Suppressor macrophage treated with lipopolysaccharide for 4 hours (primary cell): ENCODE results near the gene ZDHHC4.

Experiments used
- DNase-seq: peaks from one replicate; pipeline ENCODE4 v3.0.0-alpha.2; 2020

ZDHHC4 gene

DNA sequence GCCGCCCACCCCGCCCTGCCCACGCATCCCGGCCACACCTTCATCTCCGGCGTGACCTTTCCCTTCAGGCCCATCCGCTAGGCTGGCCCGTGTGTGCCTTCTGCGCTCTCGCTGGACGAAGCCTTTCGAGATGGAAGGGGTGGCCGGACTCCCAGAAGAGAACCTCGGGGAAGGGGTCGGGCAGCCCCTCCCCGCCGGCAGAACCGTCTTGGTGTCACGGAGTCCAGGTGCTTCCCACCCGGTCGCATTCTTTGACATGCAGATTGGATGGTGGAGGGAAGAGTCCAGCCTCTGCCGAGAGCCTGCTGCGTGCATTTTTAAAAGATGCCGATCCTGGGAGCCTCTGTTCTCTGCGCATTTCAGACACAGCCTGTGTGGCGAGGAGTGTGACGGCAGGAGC lies 30.8 kb downstream of the ZDHHC4 start:
- DNase-seq, result no peak

DNA sequence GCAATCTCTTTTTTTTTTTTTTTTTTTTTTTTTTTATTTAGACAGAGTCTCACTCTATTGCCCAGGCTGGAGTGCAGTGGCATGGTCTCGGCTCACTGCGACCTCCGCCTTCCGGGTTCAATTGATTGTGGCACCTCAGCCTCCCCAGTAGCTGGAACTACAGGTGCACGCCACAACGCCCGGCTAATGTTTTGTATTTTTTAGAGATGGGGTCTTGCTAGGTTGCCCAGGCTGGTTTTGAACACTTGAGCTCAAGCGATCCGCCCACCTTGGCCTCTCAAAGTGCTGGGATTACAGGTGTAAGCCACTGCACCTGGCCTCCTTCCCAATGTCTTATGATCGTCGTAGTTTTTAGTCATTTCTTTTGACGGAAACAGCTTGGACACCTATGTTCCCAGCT lies 31.5 kb downstream of the ZDHHC4 start:
- no peak for DNase-seq

DNA sequence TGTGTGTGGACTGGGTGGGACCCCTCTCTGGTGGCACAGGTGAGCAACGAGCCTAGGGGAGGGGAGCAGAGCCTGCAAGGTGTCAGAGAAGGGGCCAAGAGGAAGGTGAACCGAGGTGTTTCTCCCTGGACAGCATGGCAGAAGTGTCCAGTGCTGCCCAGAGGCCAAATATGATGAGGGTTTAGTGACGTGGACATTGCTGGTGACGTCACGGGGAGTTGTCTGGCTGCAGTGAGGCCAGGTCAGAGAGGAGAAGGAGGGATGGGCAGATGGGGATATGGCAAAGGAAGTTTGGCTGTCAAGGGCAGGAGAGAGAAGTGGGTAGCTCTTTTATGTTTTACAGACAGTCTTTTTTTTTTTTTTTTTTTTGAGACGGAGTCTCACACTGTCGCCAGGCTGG lies 35.6 kb downstream of the ZDHHC4 start:
- DNase-seq, result no peak

GRCh38 chr7:6613706-6614105 lies 36.5 kb downstream of the ZDHHC4 start:
- no peak for DNase-seq

- no peak for DNase-seq
Measured at GRCh38 chr7:6614953-6615722, 37.9 kb downstream of the ZDHHC4 start, which contains the start of gene ZNF853. Gene ZNF853 (plus strand): TSS chr7:6615610. CDS start chr7:6616175, 565 bp downstream.

GRCh38 chr7:6615723-6616555 lies 38.7 kb downstream of the ZDHHC4 start:
- DNase-seq, result no peak

DNA sequence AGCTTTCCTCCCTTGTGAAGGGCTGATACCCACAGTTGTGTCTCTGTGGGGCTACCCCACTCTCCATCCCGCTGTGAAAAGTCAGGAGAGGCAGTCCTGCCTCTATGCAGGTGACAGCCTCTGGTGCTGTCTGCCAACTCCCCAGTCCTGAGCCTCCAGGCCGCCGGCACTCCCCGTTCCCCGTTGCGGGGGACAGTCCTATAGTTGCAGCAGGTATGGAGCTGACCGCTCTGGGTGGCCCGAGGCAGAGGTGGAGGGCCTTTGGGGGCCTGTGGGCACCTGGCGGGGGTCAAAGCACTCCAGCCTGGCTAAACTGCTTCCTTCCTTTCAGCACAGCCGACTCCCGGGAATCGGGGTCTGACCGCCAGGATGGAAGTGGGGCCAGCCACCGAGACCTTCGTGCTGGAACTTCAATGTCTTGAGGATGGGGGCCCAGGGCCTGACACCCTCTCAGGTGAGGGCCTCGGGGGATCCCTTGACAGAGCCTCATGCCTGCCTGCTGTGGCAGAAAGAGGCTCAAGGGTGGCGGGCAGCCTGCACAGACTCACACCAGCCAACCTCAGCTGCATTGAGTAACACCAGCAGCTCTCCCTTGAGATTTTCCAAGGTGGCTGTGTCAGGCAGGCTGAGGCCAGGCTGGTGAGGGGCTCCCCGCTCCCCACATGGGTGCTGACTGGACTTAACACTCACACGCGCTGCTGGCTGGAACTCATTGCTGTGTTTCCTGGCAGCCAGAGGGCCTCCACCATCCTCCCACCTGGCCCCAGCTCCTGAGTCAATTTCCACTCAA lies 39.8 kb downstream of the ZDHHC4 start:
- no peak for DNase-seq

GRCh38 chr7:6618621-6619020 lies 41.4 kb downstream of the ZDHHC4 start:
- DNase-seq, result no peak

- DNase-seq, result no peak
Measured at GRCh38 chr7:6619961-6620360, 42.7 kb downstream of the ZDHHC4 start.

DNA sequence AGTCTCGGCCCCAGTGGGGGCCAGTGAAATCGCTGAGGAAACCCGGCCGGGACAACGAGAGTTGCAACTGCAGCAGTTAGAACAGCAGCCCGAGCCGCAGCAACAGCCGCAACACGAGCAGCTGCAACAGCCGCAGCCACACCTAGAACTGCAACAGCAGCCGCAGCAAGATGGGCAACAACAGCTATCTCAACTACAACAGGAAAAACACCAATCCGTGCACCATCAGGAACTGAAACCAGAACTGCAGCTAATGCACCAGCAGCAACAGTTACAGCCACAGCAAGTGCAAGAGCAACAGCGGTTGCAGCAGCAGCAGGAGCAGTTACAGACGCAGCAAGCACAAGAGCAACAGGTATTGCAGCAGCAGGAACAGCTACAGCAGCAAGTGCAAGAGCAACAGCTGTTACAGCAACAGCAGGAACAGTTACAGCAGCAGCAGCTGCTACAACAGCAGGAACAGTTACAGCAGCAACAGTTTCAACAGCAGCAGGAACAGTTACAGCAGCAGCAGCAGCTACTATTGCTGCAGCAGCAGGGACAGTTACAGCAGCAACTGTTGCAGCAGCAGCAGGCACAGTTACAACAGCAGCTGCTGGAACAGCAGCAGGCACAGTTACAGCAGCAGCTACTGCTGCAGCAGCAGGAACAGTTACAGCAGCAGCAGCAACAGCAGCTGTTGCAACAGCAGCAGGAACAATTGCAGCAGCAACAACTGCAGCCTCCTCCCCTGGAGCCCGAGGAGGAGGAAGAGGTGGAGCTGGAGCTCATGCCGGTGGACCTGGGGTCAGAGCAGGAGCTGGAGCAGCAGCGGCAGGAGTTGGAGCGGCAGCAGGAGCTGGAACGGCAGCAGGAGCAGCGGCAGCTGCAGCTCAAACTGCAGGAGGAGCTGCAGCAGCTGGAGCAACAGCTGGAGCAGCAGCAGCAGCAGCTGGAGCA lies 44.2 kb downstream of the ZDHHC4 start:
- DNase-seq, result no peak

- no peak for DNase-seq
Measured at GRCh38 chr7:6622134-6622710, 45.0 kb downstream of the ZDHHC4 start.

- DNase-seq, result no peak
Measured at GRCh38 chr7:6623589-6624245, 46.5 kb downstream of the ZDHHC4 start.

- no peak for DNase-seq
Measured at GRCh38 chr7:6624246-6624611, 47.0 kb downstream of the ZDHHC4 start.

GRCh38 chr7:6628045-6628444 lies 50.8 kb downstream of the ZDHHC4 start:
- DNase-seq, result no peak

- DNase-seq, result no peak
Measured at GRCh38 chr7:6630007-6630849, 53.0 kb downstream of the ZDHHC4 start.

- no peak for DNase-seq
Measured at GRCh38 chr7:6631605-6632004, 54.4 kb downstream of the ZDHHC4 start.

DNA sequence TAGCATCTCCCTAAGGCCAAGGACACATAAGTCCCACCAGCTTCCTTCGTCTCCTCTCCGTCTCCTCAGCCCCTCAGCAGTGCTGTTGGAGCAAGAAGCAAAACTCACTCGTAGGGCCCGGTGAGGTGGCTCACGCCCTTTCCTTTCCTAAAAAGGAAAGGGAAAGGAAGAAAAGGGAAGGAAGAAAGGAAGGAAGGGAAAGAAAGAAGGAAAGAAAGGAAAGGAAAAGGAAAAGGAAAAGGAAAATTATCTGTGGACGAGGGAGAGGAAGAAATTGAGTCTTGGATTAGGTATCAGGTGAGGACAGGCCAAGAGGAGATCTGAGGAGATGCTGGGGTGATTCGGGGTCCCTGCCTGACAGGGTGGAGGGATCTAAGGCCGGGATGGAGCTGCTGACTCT lies 56.8 kb downstream of the ZDHHC4 start:
- DNase-seq, result no peak

GRCh38 chr7:6634971-6635370 lies 57.7 kb downstream of the ZDHHC4 start:
- DNase-seq, result peak; percentile 48

DNA sequence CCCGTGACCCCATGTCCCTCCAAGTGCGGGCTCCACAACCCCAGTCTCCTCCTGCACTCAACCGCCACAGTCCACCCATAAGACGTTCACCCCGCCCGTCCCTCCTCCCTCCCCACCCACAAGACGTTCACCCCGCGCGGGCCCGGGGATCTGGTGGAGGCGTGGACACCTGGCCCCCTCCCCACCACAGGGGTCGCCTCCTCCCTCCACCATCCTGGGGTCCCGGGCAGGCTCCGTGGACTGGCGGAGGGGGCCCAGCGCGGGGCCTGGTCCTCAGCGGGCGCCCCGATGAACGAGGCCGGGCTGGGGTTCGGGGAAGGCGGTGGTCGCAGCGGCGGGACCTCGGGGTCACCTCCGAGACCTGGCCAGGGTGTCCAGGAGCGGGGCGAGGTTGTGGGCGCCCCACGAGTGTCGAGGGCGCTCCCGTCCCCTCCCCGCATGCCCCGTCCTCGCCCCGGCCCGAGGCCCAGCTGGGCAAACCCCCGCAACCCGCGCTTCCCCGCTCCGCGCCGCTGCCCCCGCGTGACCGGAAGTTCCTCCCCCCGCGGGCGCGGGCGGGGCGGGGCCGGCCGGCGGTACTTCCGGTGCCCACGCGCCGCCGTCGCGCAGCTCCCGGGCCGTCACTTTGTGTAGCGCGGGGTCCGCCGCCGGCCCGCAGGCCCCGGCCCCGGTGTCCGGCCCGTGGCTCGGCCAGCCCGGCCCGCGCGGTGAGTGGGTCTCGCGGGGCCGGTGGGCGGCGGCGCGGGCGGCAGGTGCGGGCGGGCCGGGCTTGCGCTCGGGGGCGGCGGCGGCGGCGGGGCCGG lies 59.7 kb downstream of the ZDHHC4 start, which contains the start of gene ZNF316:
ZNF316 (plus strand) TSS at position 578 of the 803 bp plus-strand sequence. CDS start 5,092 bp downstream, outside the sequence.
- peak; percentile 87 for DNase-seq
